DND-41 (cell line): ENCODE measurements around the gene REELD1.

Source experiments
- CTCF ChIP-seq: IDR thresholded peaks from 2 replicates; pipeline ENCODE4 v1.5.1; 2012; ENCODE audit warnings: borderline replicate concordance, low read length, moderate library complexity, mild to moderate bottlenecking; ENCODE audit not compliant: poor library complexity, severe bottlenecking; ENCODE audit errors: extremely low read depth
- EZH2 ChIP-seq: IDR thresholded peaks from 3 replicates; pipeline ENCODE4 v1.6.1; 2012; ENCODE audit warnings: borderline replicate concordance, low read depth, mild to moderate bottlenecking, moderate library complexity, low read length, inconsistent platforms; ENCODE audit not compliant: severe bottlenecking

DNA sequence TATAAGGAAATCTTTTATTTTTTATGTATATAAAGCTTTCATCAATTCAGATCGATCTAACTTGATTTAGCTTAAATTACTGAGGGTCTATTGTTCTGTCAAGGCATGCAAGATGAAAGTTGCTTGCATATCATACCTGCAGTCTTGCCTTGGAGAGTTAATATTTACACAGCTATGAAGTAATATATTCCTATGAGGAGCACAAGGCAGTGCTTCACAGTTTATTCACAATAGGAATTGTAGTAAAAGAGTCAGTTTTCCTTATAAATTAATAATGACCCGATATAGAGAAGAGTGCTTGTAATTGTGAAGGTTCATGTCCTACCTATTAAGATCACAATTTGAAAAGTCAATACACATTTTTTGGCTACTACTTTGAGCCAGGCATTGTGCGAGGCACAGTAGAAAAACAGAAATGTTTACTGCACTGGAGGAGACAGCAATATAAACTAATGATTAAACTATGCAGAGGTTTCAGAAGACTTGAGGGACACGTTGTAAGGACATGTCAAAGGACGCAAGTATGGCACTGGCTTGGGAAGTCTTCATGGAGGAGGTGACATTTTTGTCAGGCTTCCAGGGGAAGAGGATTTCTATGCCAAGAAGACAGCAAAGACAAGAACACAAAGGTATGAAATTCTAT is 38.8 kb downstream of the REELD1 start:
- TF ChIP-seq CTCF: no peak
- TF ChIP-seq EZH2: no peak
